ENCODE data around the gene LRRC2.

Gene LRRC2

DNA sequence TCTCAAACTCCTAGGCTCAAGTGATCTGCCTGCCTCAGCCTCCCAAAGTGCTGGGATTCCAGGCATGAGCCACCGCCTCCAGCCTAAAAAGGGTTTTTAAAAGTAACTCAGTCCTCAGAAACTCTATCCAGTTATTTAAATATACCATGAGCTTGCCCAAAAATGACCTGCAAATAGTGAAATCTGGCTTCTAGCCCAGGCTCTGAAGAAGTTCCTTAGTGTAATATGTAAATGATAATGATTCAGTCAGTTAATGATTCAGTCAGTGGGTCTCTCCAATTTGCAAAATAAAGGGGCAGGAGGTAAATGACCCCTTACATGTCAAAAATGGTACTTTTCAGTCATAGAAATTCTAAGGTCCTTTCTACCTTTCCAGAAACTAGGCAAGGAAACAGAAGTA is 28.8 kb downstream of the LRRC2 start:
- H3K9me3 Mint-ChIP-seq, result no peaks in the 10 kb centered on the region
- TF ChIP-seq, protein P1, sequence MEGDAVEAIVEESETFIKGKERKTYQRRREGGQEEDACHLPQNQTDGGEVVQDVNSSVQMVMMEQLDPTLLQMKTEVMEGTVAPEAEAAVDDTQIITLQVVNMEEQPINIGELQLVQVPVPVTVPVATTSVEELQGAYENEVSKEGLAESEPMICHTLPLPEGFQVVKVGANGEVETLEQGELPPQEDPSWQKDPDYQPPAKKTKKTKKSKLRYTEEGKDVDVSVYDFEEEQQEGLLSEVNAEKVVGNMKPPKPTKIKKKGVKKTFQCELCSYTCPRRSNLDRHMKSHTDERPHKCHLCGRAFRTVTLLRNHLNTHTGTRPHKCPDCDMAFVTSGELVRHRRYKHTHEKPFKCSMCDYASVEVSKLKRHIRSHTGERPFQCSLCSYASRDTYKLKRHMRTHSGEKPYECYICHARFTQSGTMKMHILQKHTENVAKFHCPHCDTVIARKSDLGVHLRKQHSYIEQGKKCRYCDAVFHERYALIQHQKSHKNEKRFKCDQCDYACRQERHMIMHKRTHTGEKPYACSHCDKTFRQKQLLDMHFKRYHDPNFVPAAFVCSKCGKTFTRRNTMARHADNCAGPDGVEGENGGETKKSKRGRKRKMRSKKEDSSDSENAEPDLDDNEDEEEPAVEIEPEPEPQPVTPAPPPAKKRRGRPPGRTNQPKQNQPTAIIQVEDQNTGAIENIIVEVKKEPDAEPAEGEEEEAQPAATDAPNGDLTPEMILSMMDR (IDR thresholded peaks at IDR 0.05; ENCODE audit: unreplicated experiment in 3 of 3), result no peak

DNA sequence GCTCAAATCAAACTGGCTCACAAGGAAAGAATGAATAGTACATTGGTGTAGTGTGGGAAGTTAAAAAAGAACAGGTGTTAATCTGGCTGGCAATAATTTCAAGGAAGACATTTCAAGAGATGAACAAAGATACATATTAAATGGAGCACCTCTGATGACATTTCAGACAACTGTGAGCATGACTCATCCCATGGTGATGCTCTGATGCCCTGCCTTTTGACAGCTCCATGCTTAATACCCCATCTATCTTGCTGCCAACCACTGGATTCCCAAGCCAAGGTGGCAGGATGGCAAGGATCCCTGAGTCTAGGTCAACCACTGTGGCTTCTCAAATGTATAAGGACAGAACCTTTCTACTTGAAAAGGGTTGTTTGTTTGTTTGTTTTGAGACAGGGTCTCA is 29.3 kb downstream of the LRRC2 start:
- no peak overlapping the region for H3K27ac Mint-ChIP-seq
- H3K9me3 Mint-ChIP-seq, result no peaks in the 10 kb centered on the region
- H3K36me3 Mint-ChIP-seq (ENCODE audit: low read depth), result no peaks in the 10 kb centered on the region
- TF ChIP-seq, protein P1 (IDR thresholded peaks at IDR 0.05; ENCODE audit: unreplicated experiment in 3 of 3), result no peak
- peaks cover 4% of the 10 kb centered on the region for H3K4me1 Mint-ChIP-seq
- peaks cover 5% of the 10 kb centered on the region for H3K27me3 Mint-ChIP-seq (ENCODE audit: low read depth)
- H3K4me3 Mint-ChIP-seq, result no peak overlapping the region

More for the DNA sequence above, 28.8 kb downstream of the LRRC2 start:
- H3K4me3 Mint-ChIP-seq, result no peak overlapping the region
- no peak overlapping the region for H3K27ac Mint-ChIP-seq
- peaks cover 4% of the 10 kb centered on the region for H3K4me1 Mint-ChIP-seq
- no peaks in the 10 kb centered on the region for H3K36me3 Mint-ChIP-seq (ENCODE audit: low read depth)
- H3K27me3 Mint-ChIP-seq (ENCODE audit: low read depth), result peaks cover 5% of the 10 kb centered on the region

DNA sequence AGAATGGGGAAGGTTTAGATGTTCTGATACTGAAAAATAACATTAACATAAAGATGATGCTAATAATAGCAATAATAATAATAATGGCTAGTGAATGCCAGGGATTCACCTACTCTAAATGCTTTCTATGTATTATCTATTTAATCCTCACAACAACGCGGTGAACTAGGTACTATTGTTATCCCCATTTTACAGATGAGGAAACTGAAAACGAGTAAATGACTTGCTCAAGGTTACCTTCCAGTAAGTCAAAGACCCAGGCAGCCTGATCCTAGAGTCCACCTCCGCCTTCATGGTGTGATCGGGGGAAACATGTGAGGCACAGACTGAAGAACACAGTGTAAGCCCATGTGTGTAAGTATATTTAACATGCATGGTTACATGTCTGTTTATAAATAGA is 30.4 kb downstream of the LRRC2 start:
- H3K36me3 Mint-ChIP-seq (ENCODE audit: low read depth), result no peaks in the 10 kb centered on the region
- peaks cover 4% of the 10 kb centered on the region for H3K4me1 Mint-ChIP-seq

DNA sequence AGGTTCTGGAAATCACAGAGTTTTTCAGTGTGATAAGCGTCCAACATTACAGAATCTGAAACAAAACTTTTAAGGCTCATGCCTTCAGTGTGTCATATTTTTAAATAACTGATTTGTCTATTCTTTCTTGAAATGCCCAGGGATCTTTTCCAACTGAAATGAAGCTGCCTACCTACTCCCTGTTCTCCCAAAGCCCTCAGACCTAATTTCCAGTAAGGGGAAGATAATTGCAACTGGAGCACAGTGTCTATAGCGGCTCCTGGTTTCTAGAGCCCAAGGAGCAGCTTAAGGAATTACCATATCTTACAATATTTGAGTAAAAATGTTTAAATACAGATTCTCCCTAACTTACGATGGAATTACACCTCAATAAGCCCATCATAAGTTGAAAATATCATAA is 33.0 kb downstream of the LRRC2 start:
- TF ChIP-seq, protein P1 (IDR thresholded peaks at IDR 0.05; ENCODE audit: unreplicated experiment in 3 of 3), result no peak
- Mint-ChIP-seq H3K9me3 (no peaks in the 10 kb centered on the region), H3K27ac (no peak overlapping the region), H3K4me3 (no peak overlapping the region), H3K4me1 (no peaks in the 10 kb centered on the region), H3K27me3 (ENCODE audit: low read depth) (peaks cover 11% of the 10 kb centered on the region), H3K36me3 (ENCODE audit: low read depth) (no peaks in the 10 kb centered on the region)

More for the DNA sequence above, 30.4 kb downstream of the LRRC2 start:
- no peak overlapping the region for H3K27ac Mint-ChIP-seq
- TF ChIP-seq, protein P1 (IDR thresholded peaks at IDR 0.05; ENCODE audit: unreplicated experiment in 3 of 3), result no peak
- peaks cover 11% of the 10 kb centered on the region for H3K27me3 Mint-ChIP-seq (ENCODE audit: low read depth)
- no peak overlapping the region for H3K4me3 Mint-ChIP-seq
- H3K9me3 Mint-ChIP-seq, result no peaks in the 10 kb centered on the region

DNA sequence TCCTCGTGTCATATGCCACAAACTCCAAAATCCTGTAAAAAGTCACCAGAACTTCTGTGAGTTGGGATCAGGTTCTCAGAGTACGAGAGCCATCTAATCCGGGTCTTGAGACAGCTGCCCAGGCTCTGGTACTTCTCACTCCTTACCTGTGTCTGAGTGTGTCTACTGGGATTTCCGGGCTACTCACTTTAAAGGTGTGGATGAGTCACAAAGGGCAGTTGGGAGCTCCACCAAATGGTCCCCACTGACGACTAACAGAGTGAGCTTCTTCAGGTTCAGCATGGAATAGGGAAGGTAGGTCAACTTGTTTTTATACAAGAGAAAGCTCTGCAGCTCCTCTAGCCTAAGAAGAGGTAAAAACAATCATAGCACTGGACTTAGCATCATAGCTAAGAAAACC is 38.9 kb downstream of the LRRC2 start:
- TF ChIP-seq, protein P1 (IDR thresholded peaks at IDR 0.05; ENCODE audit: unreplicated experiment in 3 of 3), result no peak
- H3K9me3 Mint-ChIP-seq, result no peaks in the 10 kb centered on the region
- H3K4me1 Mint-ChIP-seq, result no peaks in the 10 kb centered on the region
- H3K27ac Mint-ChIP-seq, result no peak overlapping the region
- no peak overlapping the region for H3K4me3 Mint-ChIP-seq
- no peaks in the 10 kb centered on the region for H3K36me3 Mint-ChIP-seq (ENCODE audit: low read depth)
- peaks cover 5% of the 10 kb centered on the region for H3K27me3 Mint-ChIP-seq (ENCODE audit: low read depth)

DNA sequence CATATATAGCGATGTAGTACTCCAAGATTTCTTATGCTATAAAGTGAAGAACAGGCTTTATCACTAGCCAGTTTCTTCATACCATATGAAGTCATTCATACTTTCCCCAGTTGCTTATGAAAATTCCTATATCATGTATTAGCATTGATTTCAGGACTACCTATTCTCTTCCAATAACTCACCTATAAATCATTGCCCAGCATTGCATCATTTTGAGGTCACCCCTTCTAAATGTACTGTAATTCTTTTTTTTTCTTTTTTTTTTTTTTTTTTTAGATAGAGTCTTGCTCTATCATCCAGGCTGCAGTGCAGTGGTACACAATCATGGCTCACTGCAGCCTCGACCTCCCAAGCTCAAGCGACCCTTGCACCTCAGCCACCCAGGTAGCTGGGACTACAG is 41.3 kb downstream of the LRRC2 start:
- H3K4me1 Mint-ChIP-seq, result no peaks in the 10 kb centered on the region
- H3K4me3 Mint-ChIP-seq, result no peak overlapping the region
- H3K9me3 Mint-ChIP-seq, result no peaks in the 10 kb centered on the region
- no peaks in the 10 kb centered on the region for H3K27me3 Mint-ChIP-seq (ENCODE audit: low read depth)
- H3K36me3 Mint-ChIP-seq (ENCODE audit: low read depth), result no peaks in the 10 kb centered on the region
- TF ChIP-seq, protein P1 (IDR thresholded peaks at IDR 0.05; ENCODE audit: unreplicated experiment in 3 of 3), result no peak
- H3K27ac Mint-ChIP-seq, result no peak overlapping the region
